GM12891 (cell line): ENCODE results near the gene DHFR2.
"Not testable (repeated sequence)": the region's sequence is repeated elsewhere in the genome, so short reads cannot be mapped to it uniquely, and the experiment has no call there.

Source experiments
- DNase-seq: peaks from one replicate; pipeline ENCODE4 v3.0.0; 2011; ENCODE audit warnings: low spot score; ENCODE audit not compliant: insufficient read length
- FAIRE-seq: peaks from 2 replicates; lab custom pipeline; 2011; peaks lifted over from hg19 to GRCh38; lab: Jason Lieb, UNC
- PAX5 ChIP-seq: IDR thresholded peaks from 2 replicates; pipeline ENCODE4 v1.6.1; 2011; ENCODE audit warnings: low read length, moderate library complexity, mild to moderate bottlenecking; ENCODE audit not compliant: insufficient read depth, severe bottlenecking
- POLR2A ChIP-seq: IDR thresholded peaks from 2 replicates; pipeline ENCODE4 v1.6.1; 2011; ENCODE audit warnings: low read depth, low read length, control low read depth
- POLR2AphosphoS5 ChIP-seq: IDR thresholded peaks from 2 replicates; pipeline ENCODE4 v1.6.1; 2011; ENCODE audit warnings: low read depth, low read length, control low read depth
- POU2F2 ChIP-seq: IDR thresholded peaks from 2 replicates; pipeline ENCODE4 v1.6.1; 2011; ENCODE audit warnings: low read depth, mild to moderate bottlenecking, control low read depth, low read length, moderate library complexity
- SPI1 ChIP-seq: IDR thresholded peaks from 2 replicates; pipeline ENCODE4 v1.6.1; 2011; ENCODE audit warnings: low read depth, low read length, control low read depth
- TAF1 ChIP-seq: IDR thresholded peaks from 2 replicates; pipeline ENCODE4 v1.6.1; 2011; ENCODE audit warnings: low read depth, low read length, control low read depth

Gene DHFR2

GRCh38 chr3:94046533-94046932, 16.2 kb downstream of the DHFR2 start:
- DNase-seq = no peak
- no peak for FAIRE-seq
- no peak for TF ChIP-seq POU2F2
- no peak for TF ChIP-seq PAX5
- no peak for TF ChIP-seq POLR2A
- TF ChIP-seq TAF1 = no peak

DNA sequence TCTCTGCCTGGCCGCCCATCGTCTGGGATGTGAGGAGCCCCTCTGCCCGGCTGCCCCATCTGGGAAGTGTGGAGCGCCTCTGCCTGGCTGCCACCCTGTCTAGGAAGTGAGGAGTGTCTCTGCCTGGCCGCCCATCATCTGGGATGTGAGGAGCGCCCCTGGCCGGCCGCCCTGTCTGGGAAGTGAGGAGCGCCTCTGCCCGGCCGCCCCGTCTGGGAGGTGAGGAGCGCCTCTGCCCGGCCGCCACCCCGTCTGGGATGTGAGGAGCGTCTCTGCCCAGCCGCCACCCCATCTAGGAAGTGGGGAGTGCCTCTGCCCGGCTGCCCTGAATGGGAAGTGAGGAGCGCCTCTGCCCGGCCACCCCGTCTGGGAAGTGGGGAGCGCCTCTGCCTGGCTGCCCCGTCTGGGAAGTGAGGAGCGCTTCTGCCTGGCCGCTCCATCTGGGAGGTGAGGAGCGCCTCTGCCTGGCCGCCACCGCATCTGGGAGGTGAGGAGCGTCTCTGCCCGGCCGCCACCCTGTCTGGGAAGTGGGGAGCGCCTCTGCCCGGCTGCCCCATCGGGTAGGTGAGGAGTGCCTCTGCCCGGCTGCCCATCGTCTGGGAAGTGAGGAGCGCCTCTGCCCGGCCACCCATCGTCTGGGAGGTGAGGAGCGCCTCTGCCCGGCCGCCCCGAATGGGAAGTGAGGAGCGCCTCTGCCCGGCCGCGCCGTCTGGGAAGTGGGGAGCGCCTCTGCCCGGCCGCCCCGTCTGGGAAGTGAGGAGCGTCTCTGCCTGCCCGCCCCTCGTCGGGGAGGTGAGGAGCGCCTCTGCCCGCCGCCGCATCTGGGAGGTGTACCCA, 18.4 kb downstream of the DHFR2 start:
- DNase-seq, FAIRE-seq: not testable (repeated sequence)

DNA sequence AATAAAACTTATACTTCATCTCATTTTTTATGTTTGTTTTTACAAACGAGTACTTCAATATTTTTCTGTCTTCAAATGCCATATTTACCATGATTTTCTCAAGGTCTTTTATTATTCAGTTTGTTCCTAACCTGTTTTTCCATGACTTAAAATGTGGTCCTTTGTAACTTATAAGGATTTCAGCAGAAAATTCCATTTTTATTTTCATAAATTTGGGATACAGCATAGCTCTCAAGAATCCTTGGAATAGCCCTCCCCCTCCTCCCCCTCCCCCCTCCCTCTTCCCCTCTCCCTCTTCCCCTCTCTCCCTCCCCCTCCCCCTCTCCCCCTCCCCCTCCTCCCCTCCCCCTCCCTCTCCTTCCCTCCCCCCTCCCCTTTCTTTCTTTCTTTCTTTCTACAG, 19.4 kb downstream of the DHFR2 start:
- FAIRE-seq = no peak
- TF ChIP-seq SPI1 (no peak), POLR2AphosphoS5 (no peak), POU2F2 (no peak), TAF1 (no peak), POLR2A (no peak), PAX5 (no peak)
- DNase-seq = no peak

- TF ChIP-seq SPI1 (no peak), POLR2A (no peak), POLR2AphosphoS5 (no peak), PAX5 (no peak), POU2F2 (no peak), TAF1 (no peak)
- peak; percentile 0 for DNase-seq
- FAIRE-seq = no peak
Observed at GRCh38 chr3:94036909-94037507, 25.7 kb downstream of the DHFR2 start.

DNA sequence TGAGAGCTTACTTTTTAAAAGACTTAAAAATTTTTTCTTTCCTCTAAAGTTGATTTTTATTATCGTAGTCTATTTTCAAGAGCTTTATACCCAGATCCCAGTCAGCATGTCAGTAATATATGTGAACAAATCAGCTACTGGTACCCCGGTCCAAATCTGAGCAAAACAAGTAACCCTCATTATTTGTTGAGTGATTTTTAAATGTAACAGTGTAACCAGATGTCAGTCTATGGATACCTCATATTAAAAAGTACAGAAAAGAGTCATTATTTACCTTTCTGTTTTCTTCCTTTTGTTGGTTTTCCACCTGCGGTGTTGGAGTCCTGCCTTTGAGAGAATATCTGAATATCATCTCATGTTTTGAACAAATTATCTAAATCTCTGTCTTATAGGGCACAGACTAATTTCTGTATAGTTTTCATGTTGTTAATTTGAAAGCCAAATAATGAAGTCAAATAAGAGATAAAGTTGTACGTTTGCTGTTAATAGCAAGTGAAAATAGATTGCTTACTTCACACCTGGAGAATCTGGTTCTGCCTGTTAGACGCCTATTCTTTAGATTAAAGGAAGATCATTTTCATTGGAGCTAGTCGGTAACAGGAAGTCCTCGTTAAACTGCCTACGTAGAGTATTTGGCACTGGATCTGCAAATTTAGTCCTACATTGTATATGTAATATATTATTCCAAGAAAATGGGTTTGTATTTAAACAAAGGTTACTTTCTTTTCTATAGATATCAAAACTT, 34.5 kb downstream of the DHFR2 start, which contains the start of gene STX19:
Gene STX19, minus strand, starts transcription at position 505 of the 745 bp plus-strand sequence. CDS start 13,328 bp downstream, outside the sequence.
- no peak for TF ChIP-seq POU2F2
- TF ChIP-seq TAF1 = no peak
- TF ChIP-seq PAX5 = no peak
- no peak for TF ChIP-seq POLR2AphosphoS5
- no peak for TF ChIP-seq POLR2A
- TF ChIP-seq SPI1 = no peak
- DNase-seq (no peak), FAIRE-seq (no peak)

- FAIRE-seq (no peak), DNase-seq (no peak)
- no peak for TF ChIP-seq PAX5
- no peak for TF ChIP-seq TAF1
- TF ChIP-seq SPI1 = no peak
- no peak for TF ChIP-seq POU2F2
- no peak for TF ChIP-seq POLR2AphosphoS5
- no peak for TF ChIP-seq POLR2A
Observed at GRCh38 chr3:94026623-94027022, 36.1 kb downstream of the DHFR2 start.

- no peak for TF ChIP-seq POLR2A
- TF ChIP-seq POLR2AphosphoS5 = no peak
- FAIRE-seq = no peak
Observed at GRCh38 chr3:94024385-94024784, 38.3 kb downstream of the DHFR2 start.

DNA sequence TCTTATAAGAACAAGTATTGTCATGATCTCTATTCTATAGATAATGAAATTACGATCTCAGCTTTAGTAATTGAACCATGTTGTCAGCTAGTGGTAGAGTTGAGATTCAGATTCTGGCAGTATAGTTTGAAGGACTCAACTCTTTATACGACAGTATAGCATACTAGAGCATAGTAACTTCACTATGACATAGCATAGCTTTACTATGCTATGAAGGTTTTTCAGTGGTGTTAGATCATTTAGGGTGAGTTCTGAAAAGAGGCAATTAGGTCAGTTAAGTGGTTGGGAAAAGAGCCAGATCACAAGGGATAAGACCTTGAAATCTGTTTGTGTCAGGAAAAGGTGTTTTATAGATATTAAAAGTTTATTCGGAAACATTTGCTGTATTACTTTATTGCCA, 42.4 kb downstream of the DHFR2 start:
- TF ChIP-seq PAX5 (no peak), POU2F2 (no peak)
- FAIRE-seq (no peak), DNase-seq (no peak)

More at GRCh38 chr3:94024385-94024784, 38.3 kb downstream of the DHFR2 start:
- DNase-seq = no peak

- TF ChIP-seq POLR2A = no peak
- TF ChIP-seq TAF1 = no peak
- no peak for TF ChIP-seq POU2F2
- TF ChIP-seq SPI1 = no peak
- TF ChIP-seq PAX5 = no peak
- TF ChIP-seq POLR2AphosphoS5 = no peak
- DNase-seq (no peak), FAIRE-seq (no peak)
Observed at GRCh38 chr3:94019659-94020058, 43.1 kb downstream of the DHFR2 start.

GRCh38 chr3:94015025-94015424, 47.7 kb downstream of the DHFR2 start:
- DNase-seq (no peak), FAIRE-seq (no peak)
- TF ChIP-seq POLR2AphosphoS5 (no peak), POLR2A (no peak), PAX5 (no peak), SPI1 (no peak), TAF1 (no peak), POU2F2 (no peak)
